ENCODE measurements around the gene SLC6A6. TPM values are rescaled to one million over a fixed set of nuclear protein-coding genes. Genes with fewer than 3 reads are reported as not detected.

The SLC6A6 gene
- total RNA-seq, 1 experiment from 2014 or later, result 72.6 TPM

GRCh38 chr3:14434126-14434497 is 31.7 kb downstream of the SLC6A6 start:
- Histone ChIP-seq H2BK20ac (ENCODE audit: low read depth, low read length, poor library complexity, severe bottlenecking) (no peak overlapping the region), H3K79me1 (ENCODE audit: insufficient read depth, low read depth, low read length, poor library complexity, severe bottlenecking) (peaks cover 10% of the 10 kb centered on the region), H2BK15ac (ENCODE audit: low read depth, low read length) (no peak overlapping the region), H3K27ac (ENCODE audit: insufficient read length, low read depth, low read length) (no peak overlapping the region), H3K9ac (ENCODE audit: extremely low read depth, insufficient read length, low read length) (no peak overlapping the region), H2AFZ (ENCODE audit: low read length) (no peak overlapping the region), H4K8ac (replicated peaks; ENCODE audit: insufficient read length, low read depth, low read length) (no peak overlapping the region), H3K4me2 (ENCODE audit: insufficient read depth, insufficient read length, low read length) (no peak overlapping the region), H2BK5ac (ENCODE audit: insufficient read length, low read length) (no peak overlapping the region), H3K18ac (ENCODE audit: insufficient read length, low read depth, low read length) (no peak overlapping the region), H3K9me3 (ENCODE audit: control insufficient read depth, low read depth, low read length) (no peaks in the 10 kb centered on the region), H3T11ph (ENCODE audit: low read length) (no peak overlapping the region), H3K56ac (ENCODE audit: insufficient read length, low read depth, low read length) (no peak overlapping the region), H3K23me2 (ENCODE audit: insufficient read length, low read depth, low read length, poor library complexity, severe bottlenecking) (peaks cover 3% of the 10 kb centered on the region), H3K79me2 (ENCODE audit: insufficient read depth, low read length) (peaks cover 1% of the 10 kb centered on the region; the same call in 1 of the 2 replicates), H3K14ac (ENCODE audit: insufficient read depth, low read length) (no peak overlapping the region), H3K4ac (ENCODE audit: low read depth, low read length) (no peak overlapping the region), H4K91ac (ENCODE audit: insufficient read length, low read depth, low read length) (no peak overlapping the region), H4K5ac (ENCODE audit: insufficient read length, low read depth, low read length) (no peak overlapping the region), H2BK12ac (ENCODE audit: insufficient read length, low read depth, low read length) (no peak overlapping the region), H3K27me3 (ENCODE audit: insufficient read depth, low read length) (no peaks in the 10 kb centered on the region), H4K20me1 (ENCODE audit: control insufficient read depth, insufficient read depth, insufficient read length) (no peaks in the 10 kb centered on the region), H2BK120ac (ENCODE audit: low read depth, low read length, poor library complexity, severe bottlenecking) (no peak overlapping the region), H2AK5ac (ENCODE audit: insufficient read length, low read length) (no peak overlapping the region), H3K4me1 (ENCODE audit: insufficient read depth, low read length) (peaks cover 3% of the 10 kb centered on the region; the same call in 1 of the 2 replicates), H3K23ac (ENCODE audit: insufficient read length, low read depth, low read length) (no peak overlapping the region)
- H3K9me3 Mint-ChIP-seq, result no peaks in the 10 kb centered on the region
- no peak overlapping the region for H3K4me3 Mint-ChIP-seq
- no peaks in the 10 kb centered on the region for H3K27me3 Mint-ChIP-seq (ENCODE audit: low read depth)
- TF ChIP-seq, protein P1, sequence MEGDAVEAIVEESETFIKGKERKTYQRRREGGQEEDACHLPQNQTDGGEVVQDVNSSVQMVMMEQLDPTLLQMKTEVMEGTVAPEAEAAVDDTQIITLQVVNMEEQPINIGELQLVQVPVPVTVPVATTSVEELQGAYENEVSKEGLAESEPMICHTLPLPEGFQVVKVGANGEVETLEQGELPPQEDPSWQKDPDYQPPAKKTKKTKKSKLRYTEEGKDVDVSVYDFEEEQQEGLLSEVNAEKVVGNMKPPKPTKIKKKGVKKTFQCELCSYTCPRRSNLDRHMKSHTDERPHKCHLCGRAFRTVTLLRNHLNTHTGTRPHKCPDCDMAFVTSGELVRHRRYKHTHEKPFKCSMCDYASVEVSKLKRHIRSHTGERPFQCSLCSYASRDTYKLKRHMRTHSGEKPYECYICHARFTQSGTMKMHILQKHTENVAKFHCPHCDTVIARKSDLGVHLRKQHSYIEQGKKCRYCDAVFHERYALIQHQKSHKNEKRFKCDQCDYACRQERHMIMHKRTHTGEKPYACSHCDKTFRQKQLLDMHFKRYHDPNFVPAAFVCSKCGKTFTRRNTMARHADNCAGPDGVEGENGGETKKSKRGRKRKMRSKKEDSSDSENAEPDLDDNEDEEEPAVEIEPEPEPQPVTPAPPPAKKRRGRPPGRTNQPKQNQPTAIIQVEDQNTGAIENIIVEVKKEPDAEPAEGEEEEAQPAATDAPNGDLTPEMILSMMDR (conservative IDR thresholded peaks at IDR 0.05), result no peak
- DNase-seq, result no peak
- no CpG with 5 or more reads among the region's 4 CpGs for WGBS (ENCODE audit: extremely low coverage, insufficient read length, low lambda C conversion rate)
- H3K36me3 Mint-ChIP-seq (ENCODE audit: insufficient read depth in 1 of 3, low read depth in 3 of 3), result no peaks in the 10 kb centered on the region; a peak in 2 of 7 replicates
- peak overlapping the region; percentile 59 to 74 (median 62); a peak in 2 of 7 replicates for H3K27ac Mint-ChIP-seq
- H3K4me1 Mint-ChIP-seq, result peaks cover 32 to 43% of the 10 kb centered on the region in 2 experiments

Data from H9 (cell line).